ENCODE measurements around the gene DGAT2.

Gene DGAT2

DNA sequence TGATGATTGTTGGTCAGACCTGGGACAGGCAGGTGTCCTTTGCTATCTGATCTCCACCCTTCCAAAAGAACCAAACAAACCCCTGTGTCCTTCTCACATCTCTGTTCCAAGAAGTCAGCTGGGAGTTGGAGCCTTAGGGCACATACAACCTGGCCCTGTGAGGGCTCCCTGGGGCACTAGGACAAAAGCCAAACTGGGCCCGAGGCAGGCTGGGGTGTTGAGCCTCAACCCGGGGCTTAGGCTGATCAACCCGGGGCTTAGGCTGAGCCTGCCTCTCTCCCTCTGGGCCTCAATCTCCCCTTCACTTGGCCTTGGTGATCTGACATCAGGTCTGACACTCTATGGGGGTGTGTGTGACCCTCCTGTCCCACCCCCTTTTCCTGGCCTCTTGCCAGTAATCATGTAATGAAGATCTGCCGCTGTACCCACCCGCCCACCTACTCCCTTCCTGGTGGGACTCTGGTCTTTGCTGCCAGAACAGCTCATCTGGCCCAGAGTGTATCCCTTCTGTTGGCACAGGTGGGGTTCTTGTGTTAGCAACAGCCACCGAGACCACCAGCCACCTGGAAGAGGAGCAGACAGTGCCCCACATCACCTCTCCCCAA is 23.7 kb downstream of the DGAT2 start:
- Histone ChIP-seq H3K4me3 (ENCODE audit: low read depth, low read length) (no peak overlapping the region), H3K79me2 (ENCODE audit: control insufficient read depth, insufficient read depth, low read length, unreplicated experiment) (no peaks in the 10 kb centered on the region), H3K4me1 (ENCODE audit: control insufficient read depth, insufficient read depth, low read length, unreplicated experiment) (peaks cover 4% of the 10 kb centered on the region), H3K36me3 (ENCODE audit: insufficient read depth, low read length) (no peaks in the 10 kb centered on the region), H2AFZ (ENCODE audit: low read length, unreplicated experiment) (no peak overlapping the region), H3K27ac (ENCODE audit: low read depth, low read length) (no peak overlapping the region), H3K27me3 (ENCODE audit: insufficient read depth, low read length) (no peaks in the 10 kb centered on the region)

DNA sequence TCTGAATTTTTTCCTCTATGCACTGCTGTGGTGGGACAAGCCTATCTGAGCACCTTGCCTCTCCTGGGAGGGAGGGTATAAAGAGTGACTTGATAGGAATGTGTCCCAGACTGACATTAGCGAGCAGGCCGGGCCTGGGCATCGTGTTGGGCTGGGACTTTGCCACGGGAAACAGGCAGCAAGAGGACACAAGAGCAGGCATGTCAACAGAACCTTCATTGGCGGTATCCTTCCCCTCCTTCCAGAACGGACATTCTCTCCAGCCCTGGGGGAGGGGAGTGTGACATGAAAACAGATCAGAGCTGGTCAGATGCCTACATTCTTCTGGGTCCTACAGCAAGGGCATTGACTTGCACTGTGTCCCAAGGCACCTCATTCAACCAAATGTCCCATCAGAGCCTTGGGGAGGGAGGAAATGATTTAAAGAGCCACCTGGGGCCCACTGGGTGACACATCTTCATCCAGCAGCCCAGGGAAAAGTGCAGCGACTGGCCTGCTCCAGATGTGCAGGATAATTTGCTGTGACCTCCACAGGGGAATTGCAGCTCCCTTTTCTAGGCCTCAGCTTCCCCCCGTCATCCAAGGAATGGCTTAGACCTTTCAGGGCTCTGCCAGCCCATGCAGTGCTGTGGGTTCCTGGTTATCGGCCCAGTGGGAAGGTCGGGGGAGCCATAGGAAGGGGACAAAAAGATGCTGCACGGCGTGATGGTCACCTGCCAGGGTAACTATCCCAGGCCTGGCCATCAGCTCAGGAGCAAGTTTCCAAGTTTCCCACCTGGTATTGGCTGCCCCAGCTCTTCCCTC is 24.6 kb downstream of the DGAT2 start:
- no peaks in the 10 kb centered on the region for H3K27me3 ChIP-seq (ENCODE audit: insufficient read depth, low read length)
- H3K27ac ChIP-seq (ENCODE audit: low read depth, low read length) = no peak overlapping the region
- H2AFZ ChIP-seq (ENCODE audit: low read length, unreplicated experiment) = no peak overlapping the region
- H3K4me1 ChIP-seq (ENCODE audit: control insufficient read depth, insufficient read depth, low read length, unreplicated experiment) = peaks cover 11% of the 10 kb centered on the region
- no peak overlapping the region for H3K4me3 ChIP-seq (ENCODE audit: low read depth, low read length)
- H3K79me2 ChIP-seq (ENCODE audit: control insufficient read depth, insufficient read depth, low read length, unreplicated experiment) = no peaks in the 10 kb centered on the region
- no peaks in the 10 kb centered on the region for H3K36me3 ChIP-seq (ENCODE audit: insufficient read depth, low read length)

DNA sequence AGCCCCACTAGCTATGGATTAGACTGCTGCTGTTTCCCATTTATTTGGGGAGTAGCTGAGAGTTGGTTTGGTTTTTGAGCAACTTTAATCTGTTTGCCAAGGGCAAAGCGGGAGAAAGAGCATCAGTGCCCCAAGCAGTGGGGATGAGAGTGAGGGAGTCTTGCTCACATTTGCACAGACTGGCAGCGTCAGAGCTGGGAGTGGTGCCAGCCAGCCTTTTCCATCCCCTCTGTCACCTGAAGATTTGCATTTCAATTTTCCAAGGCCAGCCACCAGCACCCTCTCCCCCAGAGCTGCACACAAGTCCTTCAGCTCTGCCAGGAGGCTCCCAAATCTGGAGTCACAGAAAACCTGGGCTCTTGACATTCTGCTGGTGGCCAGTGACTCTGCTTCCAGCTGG is 25.4 kb downstream of the DGAT2 start:
- H3K79me2 ChIP-seq (ENCODE audit: control insufficient read depth, insufficient read depth, low read length, unreplicated experiment) = no peaks in the 10 kb centered on the region
- no peak overlapping the region for H3K27ac ChIP-seq (ENCODE audit: low read depth, low read length)
- H3K36me3 ChIP-seq (ENCODE audit: insufficient read depth, low read length) = no peaks in the 10 kb centered on the region
- H3K27me3 ChIP-seq (ENCODE audit: insufficient read depth, low read length) = no peaks in the 10 kb centered on the region
- no peak overlapping the region for H3K4me3 ChIP-seq (ENCODE audit: low read depth, low read length)
- H2AFZ ChIP-seq (ENCODE audit: low read length, unreplicated experiment) = no peak overlapping the region
- H3K4me1 ChIP-seq (ENCODE audit: control insufficient read depth, insufficient read depth, low read length, unreplicated experiment) = peaks cover 11% of the 10 kb centered on the region

DNA sequence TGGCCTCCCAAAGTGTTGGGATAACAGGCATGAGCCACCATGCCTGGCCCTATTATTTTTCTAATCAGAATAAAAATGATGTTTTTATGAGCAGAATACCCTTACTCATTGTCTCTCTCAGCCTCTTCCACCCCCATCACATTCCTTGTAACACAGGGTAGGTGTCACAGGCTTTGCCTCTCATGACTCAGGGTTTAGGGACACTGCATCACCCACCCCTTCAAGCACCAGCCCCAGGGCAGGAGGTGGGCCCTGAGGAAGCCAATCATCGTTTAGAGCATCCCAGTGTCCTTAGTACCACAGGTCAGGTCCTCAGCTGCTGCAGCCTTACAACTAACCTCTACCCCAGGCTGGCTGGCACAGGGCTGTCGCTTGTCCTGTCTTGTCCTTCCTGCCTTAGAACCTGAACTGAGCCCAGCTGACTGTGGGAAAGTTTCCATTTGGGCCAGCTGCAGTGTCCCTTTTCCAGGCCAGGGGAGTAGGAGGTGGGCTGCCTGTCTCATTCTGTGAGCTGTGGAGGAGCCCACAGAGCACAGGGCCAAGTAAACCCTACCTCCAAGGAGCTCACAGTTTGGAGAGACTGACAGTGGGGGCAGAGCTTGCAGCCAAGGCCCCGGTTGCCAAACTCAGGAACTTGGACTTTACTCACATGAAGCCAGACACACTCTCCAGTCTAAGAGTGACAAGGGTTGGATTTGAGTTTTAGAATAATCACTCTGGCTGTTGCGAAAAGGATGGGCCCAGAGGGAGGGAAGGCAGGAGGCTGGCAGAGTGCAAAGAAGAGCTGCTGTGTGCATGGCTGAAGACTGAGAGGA is 26.9 kb downstream of the DGAT2 start:
- no peaks in the 10 kb centered on the region for H3K36me3 ChIP-seq (ENCODE audit: insufficient read depth, low read length)
- H3K4me3 ChIP-seq (ENCODE audit: low read depth, low read length) = no peak overlapping the region
- no peaks in the 10 kb centered on the region for H3K27me3 ChIP-seq (ENCODE audit: insufficient read depth, low read length)
- H3K79me2 ChIP-seq (ENCODE audit: control insufficient read depth, insufficient read depth, low read length, unreplicated experiment) = no peaks in the 10 kb centered on the region
- H3K27ac ChIP-seq (ENCODE audit: low read depth, low read length) = no peak overlapping the region
- peaks cover 11% of the 10 kb centered on the region for H3K4me1 ChIP-seq (ENCODE audit: control insufficient read depth, insufficient read depth, low read length, unreplicated experiment)
- H2AFZ ChIP-seq (ENCODE audit: low read length, unreplicated experiment) = no peak overlapping the region

DNA sequence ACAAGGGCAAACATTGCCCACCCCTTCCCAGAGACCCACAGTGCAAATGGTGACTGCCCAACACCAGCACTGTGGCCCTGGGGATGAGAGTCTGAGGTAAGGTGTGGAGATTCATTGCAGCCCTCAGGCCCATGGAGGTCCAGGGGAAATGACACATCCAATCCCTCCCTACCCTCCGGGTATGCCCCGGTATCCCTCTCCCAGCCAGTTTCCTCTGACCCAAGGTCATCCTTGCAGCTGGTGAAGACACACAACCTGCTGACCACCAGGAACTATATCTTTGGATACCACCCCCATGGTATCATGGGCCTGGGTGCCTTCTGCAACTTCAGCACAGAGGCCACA is 27.5 kb downstream of the DGAT2 start:
- Histone ChIP-seq H2AFZ (ENCODE audit: low read length, unreplicated experiment) (no peak overlapping the region), H3K4me1 (ENCODE audit: control insufficient read depth, insufficient read depth, low read length, unreplicated experiment) (peaks cover 11% of the 10 kb centered on the region), H3K79me2 (ENCODE audit: control insufficient read depth, insufficient read depth, low read length, unreplicated experiment) (no peaks in the 10 kb centered on the region)

DNA sequence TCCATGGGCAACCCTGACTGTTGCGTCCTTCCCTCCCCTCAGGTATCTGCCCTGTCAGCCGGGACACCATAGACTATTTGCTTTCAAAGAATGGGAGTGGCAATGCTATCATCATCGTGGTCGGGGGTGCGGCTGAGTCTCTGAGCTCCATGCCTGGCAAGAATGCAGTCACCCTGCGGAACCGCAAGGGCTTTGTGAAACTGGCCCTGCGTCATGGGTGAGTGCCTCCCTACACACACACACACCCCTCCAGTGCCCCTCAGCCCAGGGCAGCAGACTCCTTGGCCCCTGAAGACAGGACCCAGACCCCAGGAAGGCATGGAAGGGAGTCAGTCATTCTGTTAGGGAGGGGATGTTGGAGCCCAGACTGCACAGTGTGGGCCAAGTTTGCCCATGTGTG is 28.5 kb downstream of the DGAT2 start:
- Histone ChIP-seq H3K27me3 (ENCODE audit: insufficient read depth, low read length) (no peaks in the 10 kb centered on the region), H3K79me2 (ENCODE audit: control insufficient read depth, insufficient read depth, low read length, unreplicated experiment) (no peaks in the 10 kb centered on the region), H3K4me1 (ENCODE audit: control insufficient read depth, insufficient read depth, low read length, unreplicated experiment) (peaks cover 11% of the 10 kb centered on the region), H3K36me3 (ENCODE audit: insufficient read depth, low read length) (no peaks in the 10 kb centered on the region), H3K27ac (ENCODE audit: low read depth, low read length) (no peak overlapping the region), H3K4me3 (ENCODE audit: low read depth, low read length) (no peak overlapping the region), H2AFZ (ENCODE audit: low read length, unreplicated experiment) (no peak overlapping the region)

More for the DNA sequence above, 27.5 kb downstream of the DGAT2 start:
- Histone ChIP-seq H3K36me3 (ENCODE audit: insufficient read depth, low read length) (no peaks in the 10 kb centered on the region), H3K4me3 (ENCODE audit: low read depth, low read length) (no peak overlapping the region), H3K27ac (ENCODE audit: low read depth, low read length) (no peak overlapping the region), H3K27me3 (ENCODE audit: insufficient read depth, low read length) (no peaks in the 10 kb centered on the region)

DNA sequence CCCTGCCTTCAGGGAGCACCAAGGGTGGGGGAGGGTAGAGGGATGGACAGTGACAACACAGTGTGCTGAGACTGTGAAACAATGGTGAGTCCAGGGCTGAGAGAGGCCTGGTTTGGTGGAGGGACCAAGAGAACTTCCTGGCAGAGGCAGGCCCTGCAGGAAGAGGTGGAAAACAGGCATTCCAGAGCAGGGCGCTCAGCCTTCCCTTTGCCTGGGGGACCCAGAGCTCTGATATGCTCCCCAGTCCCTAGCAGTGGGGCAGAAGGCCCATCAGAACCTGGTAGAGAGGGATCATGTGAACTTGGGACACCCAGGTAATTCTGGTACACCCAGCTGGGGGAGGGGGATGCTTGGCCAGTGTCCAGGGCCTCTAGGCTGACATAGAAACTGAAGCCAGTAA is 29.2 kb downstream of the DGAT2 start:
- H3K4me3 ChIP-seq (ENCODE audit: low read depth, low read length) = no peak overlapping the region
- no peak overlapping the region for H3K27ac ChIP-seq (ENCODE audit: low read depth, low read length)
- H2AFZ ChIP-seq (ENCODE audit: low read length, unreplicated experiment) = no peak overlapping the region
- peaks cover 11% of the 10 kb centered on the region for H3K4me1 ChIP-seq (ENCODE audit: control insufficient read depth, insufficient read depth, low read length, unreplicated experiment)
- H3K36me3 ChIP-seq (ENCODE audit: insufficient read depth, low read length) = no peaks in the 10 kb centered on the region
- no peaks in the 10 kb centered on the region for H3K79me2 ChIP-seq (ENCODE audit: control insufficient read depth, insufficient read depth, low read length, unreplicated experiment)
- H3K27me3 ChIP-seq (ENCODE audit: insufficient read depth, low read length) = no peaks in the 10 kb centered on the region

DNA sequence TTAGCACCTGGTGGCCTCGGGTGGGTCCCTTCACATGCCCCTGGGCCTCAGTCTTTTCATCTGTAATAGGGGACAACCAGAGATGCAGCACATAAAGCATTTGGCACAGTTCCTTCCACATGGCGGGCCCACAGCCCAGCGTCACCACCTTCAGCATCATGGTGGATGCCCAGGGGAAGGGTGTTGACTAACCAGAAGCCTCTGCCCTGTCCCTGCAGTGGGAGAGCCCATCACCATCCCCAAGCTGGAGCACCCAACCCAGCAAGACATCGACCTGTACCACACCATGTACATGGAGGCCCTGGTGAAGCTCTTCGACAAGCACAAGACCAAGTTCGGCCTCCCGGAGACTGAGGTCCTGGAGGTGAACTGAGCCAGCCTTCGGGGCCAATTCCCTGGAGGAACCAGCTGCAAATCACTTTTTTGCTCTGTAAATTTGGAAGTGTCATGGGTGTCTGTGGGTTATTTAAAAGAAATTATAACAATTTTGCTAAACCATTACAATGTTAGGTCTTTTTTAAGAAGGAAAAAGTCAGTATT is 31.6 kb downstream of the DGAT2 start:
- Histone ChIP-seq H3K36me3 (ENCODE audit: insufficient read depth, low read length) (no peaks in the 10 kb centered on the region), H3K4me3 (ENCODE audit: low read depth, low read length) (no peak overlapping the region), H2AFZ (ENCODE audit: low read length, unreplicated experiment) (no peak overlapping the region), H3K27ac (ENCODE audit: low read depth, low read length) (no peak overlapping the region), H3K27me3 (ENCODE audit: insufficient read depth, low read length) (no peaks in the 10 kb centered on the region), H3K4me1 (ENCODE audit: control insufficient read depth, insufficient read depth, low read length, unreplicated experiment) (peaks cover 11% of the 10 kb centered on the region), H3K79me2 (ENCODE audit: control insufficient read depth, insufficient read depth, low read length, unreplicated experiment) (no peaks in the 10 kb centered on the region)

DNA sequence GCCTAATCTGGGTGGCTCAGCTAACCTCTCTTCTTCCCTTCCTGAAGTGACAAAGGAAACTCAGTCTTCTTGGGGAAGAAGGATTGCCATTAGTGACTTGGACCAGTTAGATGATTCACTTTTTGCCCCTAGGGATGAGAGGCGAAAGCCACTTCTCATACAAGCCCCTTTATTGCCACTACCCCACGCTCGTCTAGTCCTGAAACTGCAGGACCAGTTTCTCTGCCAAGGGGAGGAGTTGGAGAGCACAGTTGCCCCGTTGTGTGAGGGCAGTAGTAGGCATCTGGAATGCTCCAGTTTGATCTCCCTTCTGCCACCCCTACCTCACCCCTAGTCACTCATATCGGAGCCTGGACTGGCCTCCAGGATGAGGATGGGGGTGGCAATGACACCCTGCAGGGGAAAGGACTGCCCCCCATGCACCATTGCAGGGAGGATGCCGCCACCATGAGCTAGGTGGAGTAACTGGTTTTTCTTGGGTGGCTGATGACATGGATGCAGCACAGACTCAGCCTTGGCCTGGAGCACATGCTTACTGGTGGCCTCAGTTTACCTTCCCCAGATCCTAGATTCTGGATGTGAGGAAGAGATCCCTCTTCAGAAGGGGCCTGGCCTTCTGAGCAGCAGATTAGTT is 32.3 kb downstream of the DGAT2 start:
- Histone ChIP-seq H3K36me3 (ENCODE audit: insufficient read depth, low read length) (no peaks in the 10 kb centered on the region), H3K4me1 (ENCODE audit: control insufficient read depth, insufficient read depth, low read length, unreplicated experiment) (peaks cover 8% of the 10 kb centered on the region), H3K79me2 (ENCODE audit: control insufficient read depth, insufficient read depth, low read length, unreplicated experiment) (no peaks in the 10 kb centered on the region), H3K27ac (ENCODE audit: low read depth, low read length) (no peak overlapping the region), H2AFZ (ENCODE audit: low read length, unreplicated experiment) (no peak overlapping the region), H3K4me3 (ENCODE audit: low read depth, low read length) (no peak overlapping the region), H3K27me3 (ENCODE audit: insufficient read depth, low read length) (no peaks in the 10 kb centered on the region)

DNA sequence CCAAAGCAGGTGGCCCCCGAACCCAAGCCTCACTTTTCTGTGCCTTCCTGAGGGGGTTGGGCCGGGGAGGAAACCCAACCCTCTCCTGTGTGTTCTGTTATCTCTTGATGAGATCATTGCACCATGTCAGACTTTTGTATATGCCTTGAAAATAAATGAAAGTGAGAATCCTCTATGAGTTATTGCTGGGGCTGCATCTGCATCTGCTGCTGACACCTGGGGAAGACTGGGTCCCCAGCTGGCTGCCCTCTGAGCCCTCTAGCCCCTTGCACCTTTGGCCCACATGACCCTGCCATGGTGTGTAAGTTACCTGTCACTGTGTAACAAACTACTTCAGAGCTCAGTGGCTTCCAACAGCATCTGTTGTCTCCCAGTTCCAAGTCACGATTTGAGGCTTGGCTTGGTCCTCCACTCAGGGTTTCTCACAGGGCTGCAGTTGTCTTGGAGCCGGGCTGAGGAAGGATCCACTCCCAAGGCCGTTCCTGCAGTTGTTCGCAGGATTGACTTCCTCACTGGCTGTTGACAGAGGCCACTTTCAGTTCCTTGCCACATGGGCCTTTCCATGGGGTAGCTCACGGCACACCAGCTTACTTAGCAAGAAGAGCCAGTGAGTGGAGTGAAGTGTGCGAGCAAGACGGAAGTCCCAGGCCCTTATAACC is 32.9 kb downstream of the DGAT2 start:
- Histone ChIP-seq H3K27ac (ENCODE audit: low read depth, low read length) (no peak overlapping the region), H2AFZ (ENCODE audit: low read length, unreplicated experiment) (no peak overlapping the region)

More for the DNA sequence above, 32.9 kb downstream of the DGAT2 start:
- Histone ChIP-seq H3K4me1 (ENCODE audit: control insufficient read depth, insufficient read depth, low read length, unreplicated experiment) (peaks cover 8% of the 10 kb centered on the region), H3K79me2 (ENCODE audit: control insufficient read depth, insufficient read depth, low read length, unreplicated experiment) (no peaks in the 10 kb centered on the region), H3K27me3 (ENCODE audit: insufficient read depth, low read length) (no peaks in the 10 kb centered on the region), H3K36me3 (ENCODE audit: insufficient read depth, low read length) (no peaks in the 10 kb centered on the region), H3K4me3 (ENCODE audit: low read depth, low read length) (no peak overlapping the region)
